Epithelial cell of esophagus (primary cell): ENCODE data around the gene CTNNA2.

ENCODE experiments used
- DNase-seq: peaks from one replicate; pipeline ENCODE4 v3.0.0; 2010; ENCODE audit warnings: low read depth
- H3K4me3 ChIP-seq: 2 replicates; pipeline ENCODE4 v1.5.1; 2011; ENCODE audit warnings: mild to moderate bottlenecking, low read length, control low read depth
- TF ChIP-seq, protein P1 (sequence below): IDR thresholded peaks from 2 replicates; pipeline ENCODE4 v1.5.1; 2011; ENCODE audit warnings: low read depth, mild to moderate bottlenecking, low read length, control low read depth, inconsistent platforms; ENCODE audit not compliant: insufficient read depth; ENCODE audit errors: missing control alignments

Gene CTNNA2

DNA sequence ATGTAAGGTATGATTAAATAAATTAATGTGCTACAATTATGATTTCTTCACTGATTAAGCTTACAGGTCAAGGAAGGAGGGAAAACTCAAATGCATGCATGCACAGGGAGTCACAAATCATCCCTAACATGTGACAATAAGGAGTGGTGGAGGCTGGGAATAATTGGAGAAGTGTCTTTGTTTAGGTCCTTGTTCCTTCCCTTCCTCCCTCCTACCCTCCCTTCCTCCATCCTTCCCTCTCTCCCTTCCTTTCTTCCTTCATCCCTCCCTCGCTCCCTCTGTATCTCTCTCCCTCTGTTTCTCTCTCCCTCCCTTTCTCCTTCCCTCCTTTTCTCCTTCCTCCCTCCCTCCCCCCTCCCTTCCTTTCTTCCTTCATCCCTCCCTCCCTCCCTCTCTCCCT, 337.1 kb downstream of the CTNNA2 start:
- TF ChIP-seq, protein P1, sequence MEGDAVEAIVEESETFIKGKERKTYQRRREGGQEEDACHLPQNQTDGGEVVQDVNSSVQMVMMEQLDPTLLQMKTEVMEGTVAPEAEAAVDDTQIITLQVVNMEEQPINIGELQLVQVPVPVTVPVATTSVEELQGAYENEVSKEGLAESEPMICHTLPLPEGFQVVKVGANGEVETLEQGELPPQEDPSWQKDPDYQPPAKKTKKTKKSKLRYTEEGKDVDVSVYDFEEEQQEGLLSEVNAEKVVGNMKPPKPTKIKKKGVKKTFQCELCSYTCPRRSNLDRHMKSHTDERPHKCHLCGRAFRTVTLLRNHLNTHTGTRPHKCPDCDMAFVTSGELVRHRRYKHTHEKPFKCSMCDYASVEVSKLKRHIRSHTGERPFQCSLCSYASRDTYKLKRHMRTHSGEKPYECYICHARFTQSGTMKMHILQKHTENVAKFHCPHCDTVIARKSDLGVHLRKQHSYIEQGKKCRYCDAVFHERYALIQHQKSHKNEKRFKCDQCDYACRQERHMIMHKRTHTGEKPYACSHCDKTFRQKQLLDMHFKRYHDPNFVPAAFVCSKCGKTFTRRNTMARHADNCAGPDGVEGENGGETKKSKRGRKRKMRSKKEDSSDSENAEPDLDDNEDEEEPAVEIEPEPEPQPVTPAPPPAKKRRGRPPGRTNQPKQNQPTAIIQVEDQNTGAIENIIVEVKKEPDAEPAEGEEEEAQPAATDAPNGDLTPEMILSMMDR: no peak
- no peak overlapping the region for H3K4me3 ChIP-seq
- DNase-seq: no peak

DNA sequence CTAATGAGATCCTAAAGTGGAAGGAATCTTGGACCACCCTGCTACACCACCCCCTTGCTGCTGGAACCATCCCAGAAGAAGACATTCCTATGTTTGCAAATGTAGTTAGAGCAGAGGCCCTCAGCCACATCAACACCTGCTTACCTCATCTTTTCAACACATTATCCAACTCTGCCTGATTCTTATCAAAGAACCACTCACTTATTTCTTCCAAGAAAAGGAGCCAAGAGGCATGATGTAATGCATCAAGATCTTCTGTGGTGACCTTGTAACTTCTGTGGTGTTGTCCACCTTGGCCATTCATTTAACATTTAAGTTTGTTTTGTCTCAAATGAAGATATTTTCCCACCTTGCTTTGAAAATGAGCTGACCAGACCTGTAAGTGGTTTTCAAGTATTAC, 338.1 kb downstream of the CTNNA2 start:
- DNase-seq: no peak
- TF ChIP-seq, protein P1: no peak
- H3K4me3 ChIP-seq: no peak overlapping the region

DNA sequence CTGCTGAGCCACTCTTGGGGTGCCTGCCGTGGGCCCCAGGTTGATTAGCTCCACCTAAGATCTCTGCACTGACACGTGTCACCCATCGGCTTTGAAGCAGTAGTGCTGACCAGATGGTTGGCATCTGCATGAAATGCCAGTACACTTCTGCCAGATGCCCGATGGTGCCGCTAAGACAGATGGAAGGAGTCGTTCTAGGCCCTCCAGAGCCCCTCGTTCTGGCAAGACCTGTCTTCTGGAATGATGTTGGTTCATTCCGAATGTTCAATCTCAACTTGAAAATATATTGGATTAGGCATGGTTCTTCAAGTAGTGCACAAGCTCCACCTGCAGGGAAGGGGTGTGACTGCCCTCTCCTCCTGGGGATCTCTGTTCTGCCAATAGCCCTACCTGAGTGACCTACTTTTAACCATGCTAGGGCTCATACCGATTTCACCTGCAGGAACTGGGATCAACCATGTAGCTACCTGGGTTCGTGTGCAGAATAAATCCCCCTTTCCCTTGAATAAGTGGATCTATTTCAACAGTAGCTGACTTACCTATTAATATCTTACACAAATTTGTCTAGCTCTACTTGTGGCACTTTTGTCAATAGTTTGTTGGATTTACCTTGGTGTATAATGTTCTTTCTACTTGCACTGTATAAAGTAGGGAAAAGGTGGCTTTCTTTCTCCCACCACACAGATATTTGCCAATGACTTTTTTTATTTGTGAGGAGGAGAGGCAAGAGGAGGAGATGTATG, 342.6 kb downstream of the CTNNA2 start:
- no peak for DNase-seq
- TF ChIP-seq, protein P1: no peak
- H3K4me3 ChIP-seq: no peak overlapping the region

DNA sequence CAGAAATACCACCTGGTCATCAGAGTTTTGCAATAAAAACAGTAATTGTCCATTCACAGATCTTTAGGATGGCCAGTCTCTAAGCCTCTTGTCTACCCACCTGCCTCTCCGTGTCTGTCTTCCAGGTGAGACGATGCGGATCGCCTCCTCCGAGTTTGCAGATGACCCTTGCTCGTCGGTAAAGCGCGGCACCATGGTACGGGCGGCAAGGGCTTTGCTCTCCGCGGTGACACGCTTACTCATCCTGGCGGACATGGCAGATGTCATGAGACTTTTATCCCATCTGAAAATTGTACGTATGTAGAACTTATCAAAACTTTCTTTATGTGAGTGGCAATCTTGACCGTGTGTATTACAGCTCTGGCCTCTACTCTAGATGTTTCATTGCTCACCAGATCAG, 345.0 kb downstream of the CTNNA2 start:
- TF ChIP-seq, protein P1: no peak
- no peak overlapping the region for H3K4me3 ChIP-seq
- DNase-seq: no peak

DNA sequence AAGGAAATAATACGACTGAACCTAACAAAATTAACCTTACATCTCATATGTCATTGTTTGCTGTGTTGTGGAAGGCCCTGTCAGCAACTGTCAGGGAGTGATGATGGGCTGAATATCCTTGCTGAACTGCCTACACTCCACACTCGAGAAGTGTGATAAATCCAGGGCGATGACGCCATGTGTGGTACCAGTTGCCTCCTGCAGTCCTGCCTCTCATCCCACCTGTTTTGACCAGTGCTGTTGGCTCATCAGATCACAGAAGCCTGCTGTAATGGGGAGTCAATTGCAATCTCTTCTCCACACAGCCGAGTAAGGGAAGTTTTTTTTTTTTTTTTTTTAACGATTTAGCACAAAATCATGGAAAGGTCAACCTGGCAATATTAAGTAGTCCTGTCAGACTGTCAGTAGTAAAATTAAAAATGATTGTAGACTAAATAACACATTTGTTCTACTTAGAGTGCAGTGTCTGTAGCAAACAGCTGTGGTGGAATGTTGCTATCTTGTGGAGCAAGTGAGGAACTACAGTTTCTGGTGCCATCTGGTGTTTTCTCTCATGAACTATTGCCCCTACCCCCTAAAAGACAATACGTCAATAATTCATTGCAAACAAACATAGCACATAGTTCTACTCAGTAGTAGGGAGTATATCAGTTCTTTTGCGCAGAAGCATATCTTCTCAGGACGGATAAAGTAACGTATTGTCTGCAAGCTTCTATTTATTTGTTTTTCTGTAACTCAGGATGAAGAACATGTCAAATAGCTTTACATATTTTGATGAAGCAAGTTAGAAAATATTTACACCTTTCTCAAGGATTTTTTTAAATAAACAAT, 347.6 kb downstream of the CTNNA2 start:
- no peak overlapping the region for H3K4me3 ChIP-seq
- DNase-seq: peak; percentile 2
- TF ChIP-seq, protein P1: peak; percentile 21

DNA sequence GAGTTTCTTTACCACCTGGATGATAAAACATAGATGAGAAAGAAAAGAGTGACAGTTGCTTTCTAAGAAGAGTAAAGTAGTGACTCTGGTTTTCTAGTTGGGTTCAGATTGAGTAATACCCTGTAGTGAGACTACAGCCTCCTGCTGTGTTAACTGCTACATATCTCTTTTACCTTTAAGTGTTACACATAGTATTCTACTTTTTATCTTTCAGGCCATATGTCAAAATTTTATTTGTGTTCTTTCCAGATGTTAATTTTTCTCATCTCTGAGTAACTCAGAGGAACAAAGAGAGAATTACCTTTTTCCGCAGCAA, 348.2 kb downstream of the CTNNA2 start:
- TF ChIP-seq, protein P1: no peak
- no peak overlapping the region for H3K4me3 ChIP-seq
- DNase-seq: no peak
